K562 (cell line): ENCODE measurements around the gene CCR5AS.
"Not testable (repeated sequence)": the region's sequence is repeated elsewhere in the genome, so short reads cannot be mapped to it uniquely, and the experiment has no call there.

Experiments used
- ATF1 ChIP-seq, 2 experiments: fragments of 450-650 bp in 1 of 2; IDR thresholded peaks; 2 replicates each; pipeline ENCODE4 v1.6.1; 2016; ENCODE audit warnings: missing compliant biosample characterization in 1 of 2, missing genetic modification characterization in 1 of 2
- BCL6 ChIP-seq: fragments of 250-450 bp; sonication (Bioruptor Pico); IDR thresholded peaks from 2 replicates; pipeline ENCODE4 v1.4.0; 2020
- CBFA2T3 ChIP-seq: fragments of 450-650 bp; IDR thresholded peaks from 2 replicates; pipeline ENCODE4 v1.6.1; 2017
- E2F3 ChIP-seq: fragments of 250-450 bp; sonication (Bioruptor Pico); IDR thresholded peaks from 2 replicates; pipeline ENCODE4 v1.4.0; 2020; ENCODE audit warnings: mild to moderate bottlenecking
- ELF4 ChIP-seq: fragments of 450-650 bp; formaldehyde crosslinking; IDR thresholded peaks from 2 replicates; pipeline ENCODE4 v1.4.0; 2022; ENCODE audit warnings: missing genetic modification characterization
- ERF ChIP-seq: fragments of 450-650 bp; formaldehyde crosslinking; IDR thresholded peaks from 2 replicates; pipeline ENCODE4 v1.4.0; 2020; ENCODE audit warnings: mild to moderate bottlenecking, mixed read lengths
- FOSL1 ChIP-seq: fragments of 200-800 bp; sonication (Bioruptor generic); conservative IDR thresholded peaks from 2 replicates; pipeline ENCODE4 v1.6.1; 2016; ENCODE audit warnings: missing genetic modification characterization, missing compliant biosample characterization
- FOXM1 ChIP-seq, 2 experiments: fragments of 450-650 bp in 1 of 2; sonication (generic) in 1 of 2; formaldehyde crosslinking in 1 of 2; IDR thresholded peaks; 2 replicates each; pipeline versions ENCODE4 v1.6.1 to v1.9.0; 2017 to 2022; ENCODE audit warnings: low read depth in 2 of 2, mild to moderate bottlenecking in 2 of 2, missing genetic modification reagents in 1 of 2, moderate library complexity in 1 of 2
- HDAC3 ChIP-seq: fragments of 450-650 bp; IDR thresholded peaks from 2 replicates; pipeline ENCODE4 v1.6.1; 2018; ENCODE audit warnings: borderline replicate concordance, mild to moderate bottlenecking, moderate library complexity; ENCODE audit not compliant: partially characterized antibody
- KLF16 ChIP-seq: IDR thresholded peaks from 2 replicates; pipeline ENCODE4 v1.6.1; 2016; ENCODE audit warnings: antibody characterized with exemption
- NCOR1 ChIP-seq: fragments of 450-650 bp; IDR thresholded peaks from 2 replicates; pipeline ENCODE4 v1.6.1; 2016; ENCODE audit warnings: mild to moderate bottlenecking, moderate library complexity
- NR4A1 ChIP-seq, 2 experiments: fragments of 250-450 bp in 1 of 2; fragments of 450-650 bp in 1 of 2; sonication (Bioruptor Pico) in 1 of 2; IDR thresholded peaks; 2 replicates each; pipeline versions ENCODE4 v1.4.0 to v1.6.1; 2016 to 2020; ENCODE audit warnings: mild to moderate bottlenecking in 2 of 2, missing compliant biosample characterization in 1 of 2, missing genetic modification characterization in 1 of 2, moderate library complexity in 1 of 2
- RNF2 ChIP-seq: sonication (generic); IDR thresholded peaks from 2 replicates; pipeline ENCODE4 v1.6.1; 2016
- STAT5A ChIP-seq: IDR thresholded peaks from 2 replicates; pipeline ENCODE4 v1.6.1; 2012; ENCODE audit warnings: low read length, inconsistent platforms, borderline replicate concordance
- TCF3 ChIP-seq: sonication (generic); formaldehyde crosslinking; IDR thresholded peaks from 2 replicates; pipeline ENCODE4 v1.4.0; 2020; ENCODE audit warnings: mild to moderate bottlenecking, missing genetic modification reagents
- TEAD4 ChIP-seq, 2 experiments: sonication (generic) in 1 of 2; formaldehyde crosslinking in 1 of 2; IDR thresholded peaks; 2 replicates each; pipeline versions ENCODE4 v1.6.1 to v1.8.0; 2012 to 2022; ENCODE audit warnings: borderline replicate concordance in 1 of 2, inconsistent platforms in 1 of 2, low read length in 1 of 2, mild to moderate bottlenecking in 1 of 2, missing genetic modification reagents in 1 of 2
- TRIM24 ChIP-seq, 2 experiments: fragments of 450-650 bp; IDR thresholded peaks; 2 replicates each; pipeline ENCODE4 v1.6.1; 2016
- ZNF584 ChIP-seq: fragments of 200-800 bp; sonication (Bioruptor generic); IDR thresholded peaks from 2 replicates; pipeline ENCODE4 v1.6.1; 2016; ENCODE audit warnings: low read depth, mild to moderate bottlenecking, missing genetic modification characterization, missing compliant biosample characterization
- ZNF76 ChIP-seq: fragments of 250-450 bp; sonication (Bioruptor Pico); IDR thresholded peaks from 2 replicates; pipeline ENCODE4 v1.4.0; 2020; ENCODE audit warnings: mild to moderate bottlenecking, moderate library complexity, borderline replicate concordance
- TF ChIP-seq, protein P1 (sequence below), 3 experiments: fragments of 200-800 bp in 1 of 3; sonication (Bioruptor generic) in 1 of 3; sonication (generic) in 1 of 3; formaldehyde crosslinking in 1 of 3; IDR thresholded peaks; 2 replicates each; pipeline versions ENCODE4 v1.6.1 to v1.8.0; 2016 to 2022; ENCODE audit warnings: mild to moderate bottlenecking in 2 of 3, missing compliant biosample characterization in 2 of 3, missing genetic modification characterization in 2 of 3, missing genetic modification reagents in 1 of 3
- TF ChIP-seq, protein P2 (sequence below), 2 experiments: fragments of 150-350 bp in 1 of 2; IDR thresholded peaks; 2 replicates each; pipeline ENCODE4 v1.6.1; 2012 to 2016; ENCODE audit warnings: low read depth in 2 of 2, low read length in 2 of 2, mild to moderate bottlenecking in 1 of 2, moderate library complexity in 1 of 2
- TF ChIP-seq, protein P3 (sequence below), 2 experiments: fragments of 250-450 bp in 1 of 2; fragments of 450-650 bp in 1 of 2; sonication (Bioruptor Pico) in 1 of 2; IDR thresholded peaks; 2 replicates each; pipeline versions ENCODE4 v1.6.1 to v1.8.0; 2016 to 2021; ENCODE audit warnings: mild to moderate bottlenecking in 2 of 2, moderate library complexity in 2 of 2, missing compliant biosample characterization in 1 of 2, missing genetic modification characterization in 1 of 2

Gene CCR5AS

DNA sequence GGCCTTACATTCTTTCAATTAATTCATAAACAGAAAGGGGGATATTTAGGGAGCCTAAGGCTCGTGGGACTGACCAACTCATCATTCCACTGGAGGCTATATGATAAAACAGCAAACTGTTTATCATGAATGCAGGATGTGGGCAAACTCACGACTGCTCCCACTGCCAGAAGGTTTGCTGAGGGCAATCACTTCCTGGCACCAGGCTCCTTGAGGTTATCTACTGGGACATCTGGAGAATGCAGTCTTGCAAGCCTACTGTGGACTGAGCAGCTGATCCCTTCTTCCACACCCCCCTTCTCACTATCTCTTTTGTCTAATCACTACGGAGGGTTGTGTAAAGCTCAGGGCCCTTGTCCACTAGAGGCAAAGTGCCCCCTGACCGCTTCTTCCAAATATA is 26.3 kb upstream of the CCR5AS start (continued):
- 0 out of 2 replicates have a peak, but pooled peaks have one; percentile 18 for TF ChIP-seq FOXM1 (IDR thresholded peaks at IDR 0.05; ENCODE audit: low read depth)
- not testable (repeated sequence) for TF ChIP-seq FOXM1 (CRISPR knock-in tag; IDR thresholded peaks at IDR 0.05; ENCODE audit: low read depth); ATF1 (CRISPR knock-in tag; IDR thresholded peaks at IDR 0.05); TEAD4 (CRISPR knock-in tag; IDR thresholded peaks at IDR 0.05; ENCODE audit: borderline replicate concordance)
- peak; percentile 90 for TF ChIP-seq CBFA2T3
- TF ChIP-seq, protein P1, sequence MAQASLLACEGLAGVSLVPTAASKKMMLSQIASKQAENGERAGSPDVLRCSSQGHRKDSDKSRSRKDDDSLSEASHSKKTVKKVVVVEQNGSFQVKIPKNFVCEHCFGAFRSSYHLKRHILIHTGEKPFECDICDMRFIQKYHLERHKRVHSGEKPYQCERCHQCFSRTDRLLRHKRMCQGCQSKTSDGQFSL (CRISPR knock-in tag; IDR thresholded peaks at IDR 0.05) = 0 out of 2 replicates have a peak, but pooled peaks have one; percentile 31
- TF ChIP-seq, protein P1 (tag; IDR thresholded peaks at IDR 0.05) = not testable (repeated sequence)
- peak; percentile 79; the same call in 1 of the 2 replicates for TF ChIP-seq BCL6
- TF ChIP-seq E2F3 (CRISPR knock-in tag) = 0 out of 2 replicates have a peak, but pooled peaks have one; percentile 48
- TF ChIP-seq KLF16 = peak; percentile 93
- TF ChIP-seq ERF (CRISPR knock-in tag) = 0 out of 2 replicates have a peak, but pooled peaks have one; percentile 34
- TF ChIP-seq, protein P2, sequence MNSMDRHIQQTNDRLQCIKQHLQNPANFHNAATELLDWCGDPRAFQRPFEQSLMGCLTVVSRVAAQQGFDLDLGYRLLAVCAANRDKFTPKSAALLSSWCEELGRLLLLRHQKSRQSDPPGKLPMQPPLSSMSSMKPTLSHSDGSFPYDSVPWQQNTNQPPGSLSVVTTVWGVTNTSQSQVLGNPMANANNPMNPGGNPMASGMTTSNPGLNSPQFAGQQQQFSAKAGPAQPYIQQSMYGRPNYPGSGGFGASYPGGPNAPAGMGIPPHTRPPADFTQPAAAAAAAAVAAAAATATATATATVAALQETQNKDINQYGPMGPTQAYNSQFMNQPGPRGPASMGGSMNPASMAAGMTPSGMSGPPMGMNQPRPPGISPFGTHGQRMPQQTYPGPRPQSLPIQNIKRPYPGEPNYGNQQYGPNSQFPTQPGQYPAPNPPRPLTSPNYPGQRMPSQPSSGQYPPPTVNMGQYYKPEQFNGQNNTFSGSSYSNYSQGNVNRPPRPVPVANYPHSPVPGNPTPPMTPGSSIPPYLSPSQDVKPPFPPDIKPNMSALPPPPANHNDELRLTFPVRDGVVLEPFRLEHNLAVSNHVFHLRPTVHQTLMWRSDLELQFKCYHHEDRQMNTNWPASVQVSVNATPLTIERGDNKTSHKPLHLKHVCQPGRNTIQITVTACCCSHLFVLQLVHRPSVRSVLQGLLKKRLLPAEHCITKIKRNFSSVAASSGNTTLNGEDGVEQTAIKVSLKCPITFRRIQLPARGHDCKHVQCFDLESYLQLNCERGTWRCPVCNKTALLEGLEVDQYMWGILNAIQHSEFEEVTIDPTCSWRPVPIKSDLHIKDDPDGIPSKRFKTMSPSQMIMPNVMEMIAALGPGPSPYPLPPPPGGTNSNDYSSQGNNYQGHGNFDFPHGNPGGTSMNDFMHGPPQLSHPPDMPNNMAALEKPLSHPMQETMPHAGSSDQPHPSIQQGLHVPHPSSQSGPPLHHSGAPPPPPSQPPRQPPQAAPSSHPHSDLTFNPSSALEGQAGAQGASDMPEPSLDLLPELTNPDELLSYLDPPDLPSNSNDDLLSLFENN (IDR thresholded peaks at IDR 0.05; ENCODE audit: low read depth in 2 of 2, low read length in 2 of 2) = 0 out of 4 replicates have a peak, but pooled peaks of 1 of the 2 experiments have one; percentile 49
- peak; percentile 33 for TF ChIP-seq HDAC3
- TF ChIP-seq, protein P3, sequence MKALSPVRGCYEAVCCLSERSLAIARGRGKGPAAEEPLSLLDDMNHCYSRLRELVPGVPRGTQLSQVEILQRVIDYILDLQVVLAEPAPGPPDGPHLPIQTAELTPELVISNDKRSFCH (CRISPR knock-in tag; IDR thresholded peaks at IDR 0.05) = not testable (repeated sequence)
- TF ChIP-seq, protein P3 (tag; IDR thresholded peaks at IDR 0.05) = 0 out of 2 replicates have a peak, but pooled peaks have one; percentile 34
- TF ChIP-seq ATF1 (tag; IDR thresholded peaks at IDR 0.05) = peak; percentile 24; the same call in 1 of the 2 replicates
- peak; percentile 48; the same call in 1 of the 2 replicates for TF ChIP-seq ELF4 (CRISPR knock-in tag)
- peak; percentile 85 for TF ChIP-seq NCOR1
- 0 out of 2 replicates have a peak, but pooled peaks have one; percentile 25 for TF ChIP-seq RNF2
- peak; percentile 84 for TF ChIP-seq ZNF584 (CRISPR knock-in tag)
- peak; percentile 81 for TF ChIP-seq ZNF76 (CRISPR knock-in tag)
- peak; percentile 88 for TF ChIP-seq TEAD4 (IDR thresholded peaks at IDR 0.05; ENCODE audit: low read length)
- TF ChIP-seq TRIM24 (IDR thresholded peaks at IDR 0.05) = peak; percentile 88 to 91
- TF ChIP-seq NR4A1 (CRISPR knock-in tag; IDR thresholded peaks at IDR 0.05) = peak; percentile 24; the same call in 1 of the 2 replicates
- TF ChIP-seq NR4A1 (tag; IDR thresholded peaks at IDR 0.05) = peak; percentile 74; the same call in 1 of the 2 replicates
- TF ChIP-seq STAT5A = 0 out of 2 replicates have a peak, but pooled peaks have one; percentile 32
- peak; percentile 82 for TF ChIP-seq TCF3 (CRISPR knock-in tag)
- TF ChIP-seq FOSL1 = peak; percentile 62
